ENCODE data around the gene CXCL14.

Gene CXCL14

GRCh38 chr5:135566422-135567400, 12.1 kb downstream of the CXCL14 start:
- no peak for FAIRE-seq

- no peak for FAIRE-seq
Observed at GRCh38 chr5:135565725-135566421, 12.9 kb downstream of the CXCL14 start.

- no peak for FAIRE-seq
Observed at GRCh38 chr5:135565266-135565665, 13.5 kb downstream of the CXCL14 start.

- no peak for FAIRE-seq
Observed at GRCh38 chr5:135564331-135564730, 14.5 kb downstream of the CXCL14 start.

GRCh38 chr5:135561266-135561665, 17.5 kb downstream of the CXCL14 start:
- FAIRE-seq, result no peak

- peak; percentile 9 for FAIRE-seq
Observed at GRCh38 chr5:135560858-135561257, 17.9 kb downstream of the CXCL14 start.

GRCh38 chr5:135559354-135559753, 19.4 kb downstream of the CXCL14 start:
- no peak for FAIRE-seq

GRCh38 chr5:135557076-135557838, 21.5 kb downstream of the CXCL14 start:
- FAIRE-seq, result no peak

GRCh38 chr5:135556620-135557019, 22.2 kb downstream of the CXCL14 start:
- FAIRE-seq, result no peak

- FAIRE-seq, result no peak
Observed at GRCh38 chr5:135555530-135555929, 23.3 kb downstream of the CXCL14 start.

GRCh38 chr5:135553688-135554462, 24.9 kb downstream of the CXCL14 start:
- no peak for FAIRE-seq

GRCh38 chr5:135551593-135552447, 27.0 kb downstream of the CXCL14 start:
- no peak for FAIRE-seq

- no peak for FAIRE-seq
Observed at GRCh38 chr5:135549413-135549812, 29.4 kb downstream of the CXCL14 start.

- no peak for FAIRE-seq
Observed at GRCh38 chr5:135547590-135548254, 31.1 kb downstream of the CXCL14 start.

GRCh38 chr5:135546912-135547311, 31.9 kb downstream of the CXCL14 start:
- no peak for FAIRE-seq

GRCh38 chr5:135546101-135546500, 32.7 kb downstream of the CXCL14 start:
- no peak for FAIRE-seq

- no peak for FAIRE-seq
Observed at GRCh38 chr5:135545099-135545498, 33.7 kb downstream of the CXCL14 start.

- no peak for FAIRE-seq
Observed at GRCh38 chr5:135543485-135544304, 35.1 kb downstream of the CXCL14 start.

- FAIRE-seq, result no peak
Observed at GRCh38 chr5:135543001-135543484, 35.7 kb downstream of the CXCL14 start.

All from TTC549 (cell line).